ENCODE measurements around the gene USP37. TPM values are rescaled to one million over a fixed set of nuclear protein-coding genes. Genes with fewer than 3 reads are reported as not detected.

USP37 gene
- 10 to 100 TPM; 29.9 to 31.5 TPM for total RNA-seq
- polyA plus RNA-seq = 12.5 TPM

- Mint-ChIP-seq H3K36me3 (peaks cover 0 to 56% (median 5%) of the 10 kb centered on the region in 3 donors), H3K27ac (peak within 1 kb of the TSS; percentile 92 to 100 (median 100)), H3K4me3 (peak within 1 kb of the TSS; percentile 91 to 99 (median 98)), H3K4me1 (peaks cover 49 to 72% (median 71%) of the 10 kb centered on the region in 3 donors), H3K9me3 (no peaks in the 10 kb centered on the region), H3K27me3 (no peaks in the 10 kb centered on the region)
- H3K4me3 ChIP-seq (ENCODE audit: low read length) = peak within 1 kb of the TSS; percentile 93
- CTCF ChIA-PET = no interaction called here
- H3K27ac ChIP-seq (ENCODE audit: low read depth, low read length) = peak within 1 kb of the TSS; percentile 97
- no peaks in the 10 kb centered on the region for H3K9me3 ChIP-seq (ENCODE audit: low read length)
- DNase-seq = peak; percentile 100
- peaks cover 36% of the 10 kb centered on the region for H3K4me1 ChIP-seq (ENCODE audit: insufficient read depth, low read length)
- POLR2A ChIA-PET = interaction anchor here (0.9 kb wide), 1 partner anchor 25 kb away, joined by 3 read pairs; no protein-coding TSS in a partner anchor
- H3K27me3 ChIP-seq (ENCODE audit: insufficient read depth, low read length, poor library complexity, severe bottlenecking) = no peaks in the 10 kb centered on the region
- no peaks in the 10 kb centered on the region for H3K36me3 ChIP-seq (ENCODE audit: insufficient read depth, low read length)
Measured at GRCh38 chr2:218568190-218569037, at the start of gene USP37, which contains the start of gene CNOT9. USP37 (minus strand) TSS chr2:218568351; CDS start chr2:218558653, 9,698 bp downstream. CNOT9 (plus strand) TSS chr2:218568839; CDS start chr2:218568955, 116 bp downstream.

DNA sequence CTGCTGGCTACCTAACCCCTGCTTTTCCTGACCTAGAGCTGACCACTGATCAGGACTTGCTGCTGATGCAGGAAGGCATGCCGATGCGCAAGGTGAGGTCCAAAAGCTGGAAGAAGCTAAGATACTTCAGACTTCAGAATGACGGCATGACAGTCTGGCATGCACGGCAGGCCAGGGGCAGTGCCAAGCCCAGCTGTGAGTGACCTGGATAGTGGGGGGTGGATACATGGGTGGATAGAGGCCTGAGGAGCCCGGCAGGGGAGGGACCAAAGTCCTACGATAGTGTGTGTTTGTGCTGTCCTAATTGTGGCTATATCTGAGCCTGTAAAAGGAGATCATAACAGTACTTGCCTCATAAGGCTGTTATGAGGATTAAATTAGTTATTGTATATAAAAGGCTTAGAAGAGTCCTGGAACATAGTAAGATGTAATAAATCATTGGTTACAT, 47.7 kb upstream of the USP37 start:
- Mint-ChIP-seq H3K9me3 (no peaks in the 10 kb centered on the region), H3K36me3 (no peaks in the 10 kb centered on the region), H3K4me1 (no peaks in the 10 kb centered on the region), H3K4me3 (no peak overlapping the region), H3K27me3 (peaks cover 2 to 3% of the 10 kb centered on the region in 2 donors), H3K27ac (peak overlapping the region in 1 of 8 donors; percentile 37)
- ChIA-PET POLR2A (no interaction called here), CTCF (no interaction called here)
- DNase-seq = no peak
- Histone ChIP-seq H3K4me1 (ENCODE audit: insufficient read depth, low read length) (no peaks in the 10 kb centered on the region), H3K36me3 (ENCODE audit: insufficient read depth, low read length) (no peaks in the 10 kb centered on the region), H3K4me3 (ENCODE audit: low read length) (no peak overlapping the region), H3K27me3 (ENCODE audit: insufficient read depth, low read length, poor library complexity, severe bottlenecking) (no peaks in the 10 kb centered on the region), H3K9me3 (ENCODE audit: low read length) (no peaks in the 10 kb centered on the region), H3K27ac (ENCODE audit: low read depth, low read length) (no peak overlapping the region)

GRCh38 chr2:218607436-218608115, 39.4 kb upstream of the USP37 start, which contains the start of gene PLCD4:
PLCD4 (plus strand) TSS chr2:218607899; CDS start chr2:218615740, 7,841 bp downstream.
- Histone ChIP-seq H3K36me3 (ENCODE audit: insufficient read depth, low read length) (no peaks in the 10 kb centered on the region), H3K27ac (ENCODE audit: low read depth, low read length) (no peak within 1 kb of the TSS), H3K4me3 (ENCODE audit: low read length) (no peak within 1 kb of the TSS), H3K9me3 (ENCODE audit: low read length) (no peaks in the 10 kb centered on the region), H3K4me1 (ENCODE audit: insufficient read depth, low read length) (no peaks in the 10 kb centered on the region), H3K27me3 (ENCODE audit: insufficient read depth, low read length, poor library complexity, severe bottlenecking) (no peaks in the 10 kb centered on the region)
- H3K27ac Mint-ChIP-seq = peak within 1 kb of the TSS in 2 of 8 donors; percentile 20 to 83
- H3K36me3 Mint-ChIP-seq = no peaks in the 10 kb centered on the region
- peaks cover 5 to 27% of the 10 kb centered on the region in 2 donors for H3K27me3 Mint-ChIP-seq
- ChIA-PET POLR2A (interaction anchor here (1.1 kb wide), 1 partner anchor 31 kb away, joined by 5 read pairs; no protein-coding TSS in a partner anchor), CTCF (interaction anchor here (1.8 kb wide), 1 partner anchor 9 kb away, joined by 7 read pairs; no protein-coding TSS in a partner anchor)
- no peaks in the 10 kb centered on the region for H3K9me3 Mint-ChIP-seq
- H3K4me3 Mint-ChIP-seq = no peak within 1 kb of the TSS
- no peaks in the 10 kb centered on the region for H3K4me1 Mint-ChIP-seq
- no peak for DNase-seq

GRCh38 chr2:218605432-218605831, 37.3 kb upstream of the USP37 start:
- Histone ChIP-seq H3K4me1 (ENCODE audit: insufficient read depth, low read length) (no peaks in the 10 kb centered on the region), H3K4me3 (ENCODE audit: low read length) (no peak overlapping the region), H3K27me3 (ENCODE audit: insufficient read depth, low read length, poor library complexity, severe bottlenecking) (no peaks in the 10 kb centered on the region), H3K27ac (ENCODE audit: low read depth, low read length) (no peak overlapping the region), H3K9me3 (ENCODE audit: low read length) (no peaks in the 10 kb centered on the region), H3K36me3 (ENCODE audit: insufficient read depth, low read length) (no peaks in the 10 kb centered on the region)
- peaks cover 5 to 24% of the 10 kb centered on the region in 2 donors for H3K27me3 Mint-ChIP-seq
- H3K36me3 Mint-ChIP-seq = no peaks in the 10 kb centered on the region
- no peaks in the 10 kb centered on the region for H3K9me3 Mint-ChIP-seq
- ChIA-PET POLR2A (no interaction called here), CTCF (no interaction called here)
- H3K27ac Mint-ChIP-seq = no peak overlapping the region
- H3K4me3 Mint-ChIP-seq = no peak overlapping the region
- no peak for DNase-seq
- H3K4me1 Mint-ChIP-seq = no peaks in the 10 kb centered on the region

DNA sequence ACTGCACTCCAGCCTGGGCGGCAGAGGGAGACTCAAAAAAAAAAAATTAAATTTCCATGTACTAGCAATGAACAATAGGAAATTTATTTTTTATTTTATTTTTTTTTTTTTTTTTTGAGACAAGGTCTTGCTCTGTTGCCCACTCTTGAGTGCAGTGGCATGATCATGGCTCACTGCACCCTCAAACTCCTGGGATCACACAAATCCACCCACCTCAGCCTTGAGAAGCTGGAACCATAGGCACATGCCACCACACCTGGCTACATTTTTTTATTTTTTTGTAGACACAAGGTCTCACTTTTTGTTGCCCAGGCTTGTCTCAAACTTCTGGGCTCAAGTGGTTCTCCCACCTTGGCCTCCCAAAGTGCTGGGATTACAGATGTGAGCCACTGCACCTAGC, 17.4 kb upstream of the USP37 start:
- H3K9me3 Mint-ChIP-seq = no peaks in the 10 kb centered on the region
- H3K27ac ChIP-seq (ENCODE audit: low read depth, low read length) = no peak overlapping the region
- POLR2A ChIA-PET = interaction anchor here (1.1 kb wide), 1 partner anchor 9 kb away, joined by 5 read pairs; no protein-coding TSS in a partner anchor

GRCh38 chr2:218583983-218584850, 16.1 kb upstream of the USP37 start:
- H3K27me3 Mint-ChIP-seq = peaks cover 0 to 3% of the 10 kb centered on the region in 2 donors
- H3K4me1 Mint-ChIP-seq = peaks cover 2 to 13% (median 8%) of the 10 kb centered on the region in 3 donors
- Histone ChIP-seq H3K27ac (ENCODE audit: low read depth, low read length) (no peak overlapping the region), H3K4me3 (ENCODE audit: low read length) (no peak overlapping the region), H3K9me3 (ENCODE audit: low read length) (no peaks in the 10 kb centered on the region), H3K27me3 (ENCODE audit: insufficient read depth, low read length, poor library complexity, severe bottlenecking) (no peaks in the 10 kb centered on the region), H3K36me3 (ENCODE audit: insufficient read depth, low read length) (peaks cover 51% of the 10 kb centered on the region), H3K4me1 (ENCODE audit: insufficient read depth, low read length) (no peaks in the 10 kb centered on the region)
- DNase-seq = no peak
- POLR2A ChIA-PET = no interaction called here
- H3K27ac Mint-ChIP-seq = peak overlapping the region in 4 of 8 donors; percentile 27 to 66 (median 43)
- H3K9me3 Mint-ChIP-seq = no peaks in the 10 kb centered on the region
- CTCF ChIA-PET = no interaction called here
- H3K4me3 Mint-ChIP-seq = no peak overlapping the region
- H3K36me3 Mint-ChIP-seq = peaks cover 0 to 78% (median 20%) of the 10 kb centered on the region in 3 donors

More for the DNA sequence above, 17.4 kb upstream of the USP37 start:
- Histone ChIP-seq H3K27me3 (ENCODE audit: insufficient read depth, low read length, poor library complexity, severe bottlenecking) (no peaks in the 10 kb centered on the region), H3K4me3 (ENCODE audit: low read length) (no peak overlapping the region), H3K36me3 (ENCODE audit: insufficient read depth, low read length) (peaks cover 61% of the 10 kb centered on the region), H3K4me1 (ENCODE audit: insufficient read depth, low read length) (no peaks in the 10 kb centered on the region), H3K9me3 (ENCODE audit: low read length) (no peaks in the 10 kb centered on the region)
- Mint-ChIP-seq H3K4me1 (peaks cover 2 to 7% (median 3%) of the 10 kb centered on the region in 3 donors), H3K4me3 (no peak overlapping the region), H3K27me3 (peaks cover 0 to 3% of the 10 kb centered on the region in 2 donors), H3K27ac (peak overlapping the region in 1 of 8 donors; percentile 78), H3K36me3 (peaks cover 0 to 85% (median 22%) of the 10 kb centered on the region in 3 donors)
- CTCF ChIA-PET = no interaction called here
- no peak for DNase-seq

- CTCF ChIA-PET = interaction anchor here (1.2 kb wide), 1 partner anchor 12 kb away, joined by 3 read pairs; no protein-coding TSS in a partner anchor
- DNase-seq = no peak
- no peaks in the 10 kb centered on the region for H3K4me1 ChIP-seq (ENCODE audit: insufficient read depth, low read length)
- H3K9me3 ChIP-seq (ENCODE audit: low read length) = no peaks in the 10 kb centered on the region
- no peak overlapping the region for H3K4me3 ChIP-seq (ENCODE audit: low read length)
- H3K36me3 ChIP-seq (ENCODE audit: insufficient read depth, low read length) = peaks cover 44% of the 10 kb centered on the region
- peaks cover 0 to 3% of the 10 kb centered on the region in 2 donors for H3K27me3 Mint-ChIP-seq
- no peak overlapping the region for H3K27ac Mint-ChIP-seq
- peaks cover 0 to 72% (median 19%) of the 10 kb centered on the region in 3 donors for H3K36me3 Mint-ChIP-seq
- no peak overlapping the region for H3K27ac ChIP-seq (ENCODE audit: low read depth, low read length)
- POLR2A ChIA-PET = no interaction called here
- H3K4me1 Mint-ChIP-seq = peaks cover 18 to 32% (median 26%) of the 10 kb centered on the region in 3 donors
- no peaks in the 10 kb centered on the region for H3K27me3 ChIP-seq (ENCODE audit: insufficient read depth, low read length, poor library complexity, severe bottlenecking)
- no peaks in the 10 kb centered on the region for H3K9me3 Mint-ChIP-seq
- H3K4me3 Mint-ChIP-seq = no peak overlapping the region
Measured at GRCh38 chr2:218582076-218582475, 13.9 kb upstream of the USP37 start.
